NCI-H524 treated with DMSO at 0.1 percent for 48 hours (cell line): Measurements from ENCODE around the gene CKAP2L.

ENCODE experiments used
- DNase-seq: peaks from one replicate; lab custom pipeline; 2025; lab: John Stamatoyannopoulos, UW

The CKAP2L gene

GRCh38 chr2:112792419-112792818 is 28.0 kb upstream of the CKAP2L start:
- no peak for DNase-seq

DNA sequence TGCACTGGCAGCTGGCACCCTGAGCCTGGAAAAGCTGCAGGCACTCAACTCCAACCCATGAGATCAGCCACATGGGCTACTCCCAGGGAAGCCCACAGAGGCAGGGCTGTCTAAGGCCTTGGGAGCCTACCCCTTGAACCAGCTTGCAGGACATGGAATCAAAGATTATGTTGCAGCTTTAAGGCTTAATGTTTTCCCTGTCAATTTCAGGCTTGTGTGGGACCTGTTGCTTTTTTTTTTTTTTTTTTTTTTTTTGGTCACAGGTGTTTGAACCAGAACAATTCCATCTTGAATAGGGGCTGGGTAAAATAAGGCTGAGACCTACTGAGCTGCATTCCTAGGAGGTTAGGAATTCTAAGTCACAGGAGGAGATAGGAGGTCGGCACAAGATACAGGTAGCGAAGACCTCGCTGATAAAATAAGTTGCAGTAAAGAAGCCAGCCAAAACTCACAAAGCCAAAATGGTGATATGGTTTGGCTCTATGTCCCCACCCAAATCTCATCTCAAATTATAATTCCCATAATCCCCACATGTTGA is 27.4 kb upstream of the CKAP2L start:
- DNase-seq: no peak

DNA sequence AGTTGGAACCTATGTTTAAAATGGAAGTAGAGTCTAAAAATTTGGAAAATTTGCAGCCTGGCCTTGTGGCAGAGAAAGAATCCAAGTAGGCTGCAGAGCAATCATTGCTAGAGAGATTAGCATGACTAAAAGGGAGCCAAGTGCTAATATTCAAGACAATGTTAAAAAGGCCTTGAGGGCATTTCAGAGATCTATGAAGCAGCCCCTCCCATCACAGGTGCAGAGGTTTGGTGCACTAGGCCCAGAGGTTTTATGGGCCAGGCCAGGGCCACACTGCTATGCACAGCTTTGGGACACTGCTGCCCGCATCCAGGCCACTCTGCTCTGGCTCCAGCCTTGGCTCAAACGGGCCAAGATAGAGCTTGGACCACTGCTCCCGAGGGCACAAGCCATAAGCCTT is 26.6 kb upstream of the CKAP2L start:
- no peak for DNase-seq

DNA sequence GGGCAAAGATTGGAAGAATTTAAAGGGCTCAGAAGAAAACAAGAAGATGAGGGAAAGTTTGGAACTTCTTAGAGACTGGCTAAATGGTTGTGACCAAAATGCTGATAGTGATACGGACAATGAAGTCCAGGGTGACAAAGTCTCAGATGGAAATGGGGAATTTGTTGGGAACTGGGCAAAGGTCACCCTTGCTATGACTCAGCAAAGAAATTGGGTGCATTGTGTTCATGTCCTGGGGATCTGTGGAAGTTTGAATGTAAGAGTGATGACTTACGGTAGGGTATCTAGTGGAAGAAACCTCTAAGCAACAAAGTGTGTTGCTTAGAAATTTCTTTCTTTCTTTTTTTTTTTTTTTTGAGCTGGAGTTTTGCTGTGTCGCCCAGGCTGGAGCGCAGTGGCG is 25.9 kb upstream of the CKAP2L start:
- no peak for DNase-seq

DNA sequence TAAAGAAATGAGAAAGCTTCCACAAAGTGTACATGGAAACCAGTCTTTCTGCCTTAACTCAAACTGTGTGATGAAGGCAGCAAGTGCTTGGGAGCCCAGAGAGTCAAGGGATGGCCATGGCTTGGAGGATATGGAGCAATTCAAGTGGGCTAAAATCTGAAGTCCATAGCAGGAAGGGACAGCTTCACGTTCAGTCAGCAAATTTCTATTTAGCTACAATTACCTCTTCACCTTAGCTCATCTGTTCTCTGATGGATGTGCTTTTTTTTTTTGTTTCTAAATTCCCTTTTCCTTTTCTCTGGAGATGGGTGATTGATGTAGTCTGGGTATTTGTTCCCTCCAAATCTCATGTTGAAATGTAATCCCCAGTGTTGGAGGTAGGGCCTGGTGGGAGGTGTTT is 24.8 kb upstream of the CKAP2L start:
- no peak for DNase-seq

GRCh38 chr2:112788653-112789052 is 24.2 kb upstream of the CKAP2L start:
- no peak for DNase-seq

DNA sequence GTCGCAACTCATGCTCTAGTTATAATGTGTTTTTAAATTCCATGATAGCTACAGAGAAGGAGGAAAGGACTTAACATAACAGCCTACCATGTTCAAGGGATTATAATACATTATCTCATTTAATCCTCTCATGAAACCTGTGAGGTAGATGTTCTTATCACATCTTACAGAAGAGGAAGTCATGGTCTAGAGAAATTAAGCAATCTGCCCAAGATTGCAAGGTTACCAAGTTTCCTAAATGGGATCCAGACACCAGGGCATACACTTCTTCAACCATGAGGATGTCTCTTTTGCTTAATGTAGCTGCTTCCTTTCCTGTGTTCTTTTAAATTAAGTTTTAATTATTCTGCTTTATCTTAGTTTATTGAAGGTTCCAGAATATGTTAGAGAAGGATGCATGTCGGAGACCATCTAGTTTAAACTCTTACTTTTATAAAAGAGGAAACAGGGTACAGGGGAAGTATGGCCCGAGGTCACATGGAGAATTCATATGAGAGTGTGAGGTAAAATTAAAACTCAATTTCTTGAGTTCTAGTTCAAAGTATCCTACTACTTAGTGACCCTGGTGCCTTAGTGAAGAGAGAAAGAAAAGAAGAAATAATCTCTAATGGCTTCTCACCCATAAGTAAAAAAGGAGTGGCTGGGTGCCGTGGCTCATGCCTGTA is 23.5 kb upstream of the CKAP2L start:
- no peak for DNase-seq

DNA sequence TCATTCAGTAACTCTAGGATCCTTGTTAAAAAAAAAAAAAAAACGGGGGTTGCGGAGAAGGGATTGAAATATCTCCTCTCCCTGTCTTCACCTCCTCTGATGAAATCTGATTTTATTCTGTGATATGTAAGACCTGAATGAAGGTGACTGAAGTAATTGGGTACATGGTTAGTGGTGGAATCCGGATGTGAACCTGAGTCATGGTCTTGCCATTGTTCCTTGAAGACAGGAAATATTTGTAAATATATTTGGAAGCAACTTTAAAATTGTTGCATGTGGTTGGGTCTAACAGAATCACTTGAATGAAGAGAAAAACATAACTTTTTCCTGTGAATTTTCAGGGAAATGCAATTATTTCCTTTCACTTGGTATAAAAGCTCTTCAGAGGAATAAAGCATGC is 22.9 kb upstream of the CKAP2L start:
- DNase-seq: no peak

DNA sequence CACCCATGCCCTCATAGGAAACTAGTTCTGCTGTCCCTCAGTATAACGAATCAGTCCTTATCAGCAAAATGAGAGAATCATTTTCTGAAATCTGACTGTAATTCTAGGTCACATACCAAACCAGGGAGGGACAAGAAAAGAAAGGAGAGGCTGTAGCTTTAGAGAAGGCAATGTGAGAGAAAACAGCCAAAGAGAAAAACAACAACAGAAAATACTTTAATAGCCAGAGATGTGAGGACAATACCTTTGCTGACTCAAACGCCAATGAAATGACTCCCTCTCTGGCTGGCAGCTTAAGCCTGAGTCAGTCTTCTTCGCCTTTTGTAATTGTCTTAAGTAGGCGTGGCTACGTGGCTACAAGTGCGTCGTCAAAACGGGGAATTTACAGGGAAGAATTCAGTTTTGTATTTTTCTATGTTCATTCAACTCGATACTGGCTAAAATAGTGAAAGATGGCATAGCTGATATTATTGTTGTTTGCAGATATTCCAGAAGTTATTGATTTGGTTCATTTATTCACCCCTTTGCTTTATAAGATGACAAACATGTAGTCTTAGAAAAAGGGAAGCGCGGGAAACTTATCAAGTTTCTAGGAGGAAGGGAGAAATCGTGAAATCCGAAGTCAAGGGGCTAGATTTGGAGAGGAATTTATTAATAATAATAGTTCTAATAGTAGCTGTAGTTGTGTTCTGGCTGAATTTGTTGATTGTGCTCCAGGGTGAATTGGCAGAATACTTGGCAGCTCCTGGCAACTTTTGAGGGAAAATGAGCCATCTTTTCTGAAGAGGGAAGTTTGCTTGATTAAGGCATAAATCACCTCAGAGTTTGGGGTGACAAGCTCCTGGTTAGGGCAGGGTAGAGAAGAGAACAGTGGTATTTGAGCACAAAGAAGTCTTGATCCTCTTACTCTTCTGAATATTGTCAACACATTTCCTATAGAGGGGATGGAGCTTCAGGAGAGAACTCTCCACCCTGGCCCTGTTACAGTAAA is 20.1 kb upstream of the CKAP2L start, which contains the start of gene IL1A:
TSS of gene IL1A (minus strand) at position 295 of the 991 bp plus-strand sequence. CDS start 723 bp downstream, outside the sequence.
- no peak for DNase-seq

DNA sequence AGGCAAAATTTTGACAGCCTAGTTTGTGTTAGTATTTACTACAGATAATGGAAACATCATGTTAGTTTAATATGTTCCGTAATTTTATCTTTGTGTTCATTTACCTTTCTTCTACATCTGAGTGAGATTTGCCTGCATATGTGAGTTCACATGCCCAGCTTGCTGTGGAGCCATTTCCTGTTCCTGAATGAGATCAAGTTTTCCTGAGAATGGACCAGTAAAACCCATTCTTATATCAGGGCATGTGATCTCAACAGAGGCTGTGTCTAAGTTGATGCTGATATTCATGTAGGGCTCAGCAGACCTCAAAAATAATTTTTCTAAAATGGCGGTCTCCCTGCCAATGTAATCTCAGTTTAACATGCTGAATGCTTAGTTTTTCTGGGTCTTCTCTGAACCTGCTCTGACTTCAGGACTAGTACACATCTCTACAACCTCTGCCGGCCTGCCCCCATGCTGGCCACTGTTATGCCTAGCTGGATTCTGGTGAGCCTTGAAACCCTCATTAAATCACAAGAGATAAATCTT is 18.8 kb upstream of the CKAP2L start:
- no peak for DNase-seq

GRCh38 chr2:112782234-112782799 is 17.9 kb upstream of the CKAP2L start:
- no peak for DNase-seq

- DNase-seq: no peak
Measured at GRCh38 chr2:112779598-112779997, 15.2 kb upstream of the CKAP2L start.

DNA sequence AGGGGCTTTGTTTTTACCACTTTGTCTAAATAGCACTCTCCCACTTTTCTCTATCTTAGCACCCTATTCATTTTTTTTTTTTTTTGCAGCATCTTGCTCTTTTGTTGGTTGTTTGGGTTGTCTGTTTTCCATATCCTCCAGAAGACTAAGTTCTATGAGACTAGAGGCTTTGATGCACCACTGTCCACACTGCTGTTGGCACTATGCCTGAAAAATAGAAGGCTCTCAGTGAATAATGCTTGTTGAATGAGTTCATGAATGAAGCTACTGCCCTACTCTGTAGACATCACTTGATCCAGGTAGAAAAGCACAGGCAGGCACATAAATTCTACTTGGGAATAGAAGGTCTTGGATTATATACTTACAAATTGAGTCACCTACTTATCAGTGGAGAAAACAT is 12.6 kb upstream of the CKAP2L start:
- DNase-seq: no peak

GRCh38 chr2:112776113-112776512 is 11.7 kb upstream of the CKAP2L start:
- DNase-seq: no peak

DNA sequence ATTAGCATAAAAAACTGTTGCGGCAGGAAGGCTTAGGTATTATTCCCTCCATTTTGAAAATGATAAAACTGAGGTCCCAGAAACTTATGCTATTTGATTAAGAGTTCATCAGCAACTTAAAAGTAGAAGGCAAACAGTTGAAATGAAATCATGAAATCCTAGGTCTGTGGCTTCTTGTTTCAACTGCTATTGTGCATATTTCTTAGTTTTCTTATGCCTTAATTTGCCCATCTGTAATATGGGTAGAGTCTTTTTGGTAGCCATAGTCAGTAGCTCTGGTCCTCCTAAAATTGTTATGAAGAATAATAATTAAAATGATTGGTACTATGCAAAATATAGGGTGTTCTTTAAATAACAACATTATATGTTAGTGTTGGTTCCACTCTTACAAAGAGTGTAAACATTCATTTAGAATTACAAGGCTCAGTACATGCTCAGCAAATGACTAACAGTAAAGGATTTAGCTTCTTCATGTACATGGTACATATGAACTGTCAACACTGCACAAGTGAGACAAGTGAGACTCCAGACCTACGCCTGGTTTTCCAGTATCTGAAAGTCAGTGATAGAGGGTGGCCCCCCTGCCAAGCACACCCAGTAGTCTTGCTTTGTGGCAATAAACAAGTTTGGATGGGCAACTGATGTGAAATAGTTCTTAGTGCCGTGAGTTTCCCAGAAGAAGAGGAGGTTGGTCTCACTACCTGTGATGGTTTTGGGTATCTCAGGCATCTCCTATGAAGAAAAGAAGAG is 10.3 kb upstream of the CKAP2L start:
- DNase-seq: no peak

DNA sequence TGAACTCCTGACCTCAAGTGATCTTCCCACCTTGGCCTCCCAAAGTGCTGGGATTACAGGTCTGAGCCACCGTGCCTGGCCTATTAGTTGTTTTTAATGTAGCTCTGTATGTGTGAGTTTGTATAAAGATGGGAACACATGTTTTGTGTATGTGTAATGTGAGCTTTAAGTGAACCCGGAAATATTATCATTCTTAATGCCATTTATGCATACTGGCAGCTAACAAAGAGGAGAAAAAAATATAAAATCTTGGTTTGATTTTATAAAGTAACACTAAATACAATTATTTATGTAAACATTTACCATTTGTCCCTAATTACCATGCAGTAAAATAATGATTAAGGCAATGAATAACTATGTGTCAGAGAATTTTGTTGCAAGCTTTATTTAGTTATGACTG is 9.1 kb upstream of the CKAP2L start:
- DNase-seq: no peak

GRCh38 chr2:112772911-112773475 is 8.6 kb upstream of the CKAP2L start:
- no peak for DNase-seq

DNA sequence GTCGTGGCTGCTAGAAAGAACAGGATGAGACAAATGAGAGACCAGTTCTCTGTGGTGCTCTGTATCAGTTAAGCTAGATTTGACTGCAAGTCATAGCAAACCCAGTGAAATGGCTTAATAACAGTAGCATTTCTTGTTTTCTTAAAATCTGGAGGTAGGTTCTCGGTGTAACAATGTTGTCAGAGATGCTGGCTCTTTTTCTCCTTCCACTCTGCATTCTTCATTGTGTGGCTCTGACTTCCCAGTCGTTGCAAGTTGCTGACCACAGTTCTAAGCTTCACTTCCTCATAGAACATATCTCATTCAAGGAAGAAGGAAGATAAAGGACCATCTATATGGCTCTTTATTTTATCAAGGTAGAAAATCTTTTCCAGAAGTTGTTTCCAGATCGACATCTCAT is 7.9 kb upstream of the CKAP2L start:
- no peak for DNase-seq

DNA sequence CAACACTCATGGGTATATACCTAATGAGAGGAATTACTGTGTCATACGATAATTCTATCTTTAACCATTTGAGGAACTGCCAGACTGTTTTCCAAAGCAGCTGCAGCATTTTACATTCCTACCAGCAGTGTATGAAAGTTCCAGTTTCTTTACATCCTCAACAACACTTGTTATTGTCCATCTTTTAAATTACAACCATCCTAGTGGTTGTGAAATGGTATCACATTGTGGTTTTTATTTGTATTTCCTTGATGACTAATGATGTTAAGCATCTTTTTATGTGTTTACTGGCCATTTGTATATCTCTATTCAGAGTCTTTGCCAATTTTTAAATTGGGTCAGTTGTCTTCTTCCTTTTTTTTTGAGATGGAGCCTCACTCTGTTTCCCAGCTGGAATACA is 4.0 kb upstream of the CKAP2L start:
- DNase-seq: no peak

GRCh38 chr2:112767693-112768330 is 3.4 kb upstream of the CKAP2L start:
- no peak for DNase-seq

- no peak for DNase-seq
Measured at GRCh38 chr2:112765251-112765650, 842 bp upstream of the CKAP2L start.
